H1 (cell line): ENCODE measurements around the gene FHAD1. TPM values are rescaled to one million over a fixed set of nuclear protein-coding genes. Genes with fewer than 3 reads are reported as not detected.

ENCODE experiments used
- CTBP2 ChIP-seq: IDR thresholded peaks from 2 replicates; pipeline ENCODE4 v1.7.0; 2011; ENCODE audit warnings: borderline replicate concordance, mild to moderate bottlenecking, moderate library complexity, mixed read lengths, low read length; ENCODE audit not compliant: insufficient read depth, insufficient read length
- MAX ChIP-seq: IDR thresholded peaks from 2 replicates; pipeline ENCODE4 v1.6.1; 2012; ENCODE audit warnings: inconsistent platforms
- POLR2A ChIP-seq, 2 experiments: IDR thresholded peaks; 1 replicate in 1 of 2; 2 replicates in 1 of 2; pipeline ENCODE4 v1.6.1; 2011; ENCODE audit warnings: low read depth in 2 of 2, low read length in 2 of 2, mild to moderate bottlenecking in 2 of 2; ENCODE audit errors: control extremely low read depth in 1 of 2
- RAD21 ChIP-seq, 2 experiments: IDR thresholded peaks in 1 of 2; conservative IDR thresholded peaks in 1 of 2; 2 replicates each; pipeline ENCODE4 v1.6.1; 2011; ENCODE audit warnings: low read depth in 2 of 2, low read length in 2 of 2, improper control_type of control experiment in 1 of 2, inconsistent platforms in 1 of 2, mild to moderate bottlenecking in 1 of 2, moderate library complexity in 1 of 2
- SAP30 ChIP-seq: fragments of 300-600 bp; sonication (generic); IDR thresholded peaks from 2 replicates; pipeline ENCODE4 v1.7.1; 2012; ENCODE audit warnings: low read length, moderate library complexity, mild to moderate bottlenecking, inconsistent platforms; ENCODE audit not compliant: insufficient read depth, insufficient replicate concordance
- SP1 ChIP-seq: IDR thresholded peaks from 2 replicates; pipeline ENCODE4 v1.6.1; 2011; ENCODE audit warnings: low read depth, low read length
- polyA plus RNA-seq, 7 experiments: library from polyadenylated mRNA; depleted of rRNA in 3 of 7; stranded (reverse) in 5 of 7; unstranded in 2 of 7; fragments of >200 nt in 5 of 7; fragments of 200-250 nt in 2 of 7; gene quantifications; 1 replicate in 5 of 7; 2 replicates in 1 of 7; 4 replicates in 1 of 7; pipeline versions ENCODE4 v1.2.1 to v1.2.3, GENCODE V29; 2011 to 2013; ENCODE audit warnings: missing spikeins in 2 of 7, mixed read lengths in 2 of 7
- total RNA-seq: library from RNA; stranded (reverse); fragmentation: NEBNext Ultra II Directional; extraction: Animal tissue kit (Norgen Biotek cat#: 25700); gene quantifications from 2 replicates; pipeline ENCODE4 v1.2.1, GENCODE V29; 2021
- TF ChIP-seq, protein P1 (sequence below): IDR thresholded peaks from 2 replicates; pipeline ENCODE4 v1.6.1; 2012; ENCODE audit warnings: inconsistent platforms

FHAD1 gene
- total and polyA plus RNA-seq, 2 of the 8 experiments (the other 6 are each of a cell fraction or from before 2014, with no cell fraction given), result 0.39 to 0.69 TPM

GRCh38 chr1:15309687-15310086, 62.7 kb downstream of the FHAD1 start (continued):
- TF ChIP-seq SP1 (no peak), SAP30 (no peak), POLR2A (IDR thresholded peaks at IDR 0.05; ENCODE audit: control extremely low read depth in 1 of 2, low read depth in 2 of 2, low read length in 2 of 2) (no peak), CTBP2 (no peak), RAD21 (IDR thresholded peaks at IDR 0.05 in 1 of 2, conservative IDR thresholded peaks at IDR 0.05 in 1 of 2; ENCODE audit: low read depth in 2 of 2, low read length in 2 of 2) (no peak), MAX (no peak)
- TF ChIP-seq, protein P1, sequence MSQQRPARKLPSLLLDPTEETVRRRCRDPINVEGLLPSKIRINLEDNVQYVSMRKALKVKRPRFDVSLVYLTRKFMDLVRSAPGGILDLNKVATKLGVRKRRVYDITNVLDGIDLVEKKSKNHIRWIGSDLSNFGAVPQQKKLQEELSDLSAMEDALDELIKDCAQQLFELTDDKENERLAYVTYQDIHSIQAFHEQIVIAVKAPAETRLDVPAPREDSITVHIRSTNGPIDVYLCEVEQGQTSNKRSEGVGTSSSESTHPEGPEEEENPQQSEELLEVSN, result no peak
